Skeletal muscle cell (primary cell): ENCODE data around the gene ARHGAP29.
"Not testable (repeated sequence)": the region's sequence is repeated elsewhere in the genome, so short reads cannot be mapped to it uniquely, and the experiment has no call there.

Source experiments
- DNase-seq: peaks from one replicate; pipeline ENCODE4 v3.0.0-alpha.2; 2010; ENCODE audit warnings: low read depth
- H3K4me3 ChIP-seq: 2 replicates; pipeline ENCODE4 v1.5.1; 2011; ENCODE audit warnings: low read depth, mild to moderate bottlenecking, control low read depth, low read length, moderate library complexity

ARHGAP29 gene

GRCh38 chr1:94186946-94187345 is 50.4 kb downstream of the ARHGAP29 start:
- no peak overlapping the region for H3K4me3 ChIP-seq
- no peak for DNase-seq

GRCh38 chr1:94183197-94183815 is 54.1 kb downstream of the ARHGAP29 start:
- no peak overlapping the region for H3K4me3 ChIP-seq
- no peak for DNase-seq

GRCh38 chr1:94182191-94182590 is 55.2 kb downstream of the ARHGAP29 start:
- H3K4me3 ChIP-seq, result no peak overlapping the region
- DNase-seq, result no peak

GRCh38 chr1:94180650-94181049 is 56.7 kb downstream of the ARHGAP29 start:
- no peak overlapping the region for H3K4me3 ChIP-seq
- DNase-seq, result no peak

GRCh38 chr1:94178901-94179300 is 58.5 kb downstream of the ARHGAP29 start:
- DNase-seq, result no peak
- H3K4me3 ChIP-seq, result no peak overlapping the region

- no peak for DNase-seq
Measured at GRCh38 chr1:94169126-94169525, 68.3 kb downstream of the ARHGAP29 start.

GRCh38 chr1:94165843-94166242 is 71.5 kb downstream of the ARHGAP29 start:
- no peak overlapping the region for H3K4me3 ChIP-seq
- no peak for DNase-seq

More at GRCh38 chr1:94169126-94169525, 68.3 kb downstream of the ARHGAP29 start:
- H3K4me3 ChIP-seq, result no peak overlapping the region

- not testable (repeated sequence) for DNase-seq, H3K4me3 ChIP-seq
Measured at GRCh38 chr1:94164885-94165284, 72.5 kb downstream of the ARHGAP29 start.

- DNase-seq, H3K4me3 ChIP-seq: not testable (repeated sequence)
Measured at GRCh38 chr1:94164121-94164520, 73.3 kb downstream of the ARHGAP29 start.

GRCh38 chr1:94163249-94163648 is 74.1 kb downstream of the ARHGAP29 start:
- not testable (repeated sequence) for DNase-seq

GRCh38 chr1:94160811-94161210 is 76.6 kb downstream of the ARHGAP29 start:
- peak; percentile 54 for DNase-seq
- no peak overlapping the region for H3K4me3 ChIP-seq

More at GRCh38 chr1:94163249-94163648, 74.1 kb downstream of the ARHGAP29 start:
- H3K4me3 ChIP-seq, result not testable (repeated sequence)

- H3K4me3 ChIP-seq, result no peak overlapping the region
- no peak for DNase-seq
Measured at GRCh38 chr1:94156096-94156625, 81.2 kb downstream of the ARHGAP29 start.

- no peak overlapping the region for H3K4me3 ChIP-seq
- DNase-seq, result peak; percentile 28
Measured at GRCh38 chr1:94154989-94155388, 82.4 kb downstream of the ARHGAP29 start.

- DNase-seq, result no peak
- H3K4me3 ChIP-seq, result no peak overlapping the region
Measured at GRCh38 chr1:94153133-94153532, 84.3 kb downstream of the ARHGAP29 start.

GRCh38 chr1:94149166-94149565 is 88.2 kb downstream of the ARHGAP29 start:
- not testable (repeated sequence) for DNase-seq, H3K4me3 ChIP-seq

GRCh38 chr1:94146273-94146672 is 91.1 kb downstream of the ARHGAP29 start:
- no peak for DNase-seq

GRCh38 chr1:94144836-94145235 is 92.5 kb downstream of the ARHGAP29 start:
- no peak overlapping the region for H3K4me3 ChIP-seq
- no peak for DNase-seq

More at GRCh38 chr1:94146273-94146672, 91.1 kb downstream of the ARHGAP29 start:
- H3K4me3 ChIP-seq, result no peak overlapping the region

- no peak for DNase-seq
- H3K4me3 ChIP-seq, result no peak overlapping the region
Measured at GRCh38 chr1:94143809-94144176, 93.6 kb downstream of the ARHGAP29 start.

- DNase-seq, result no peak
- no peak overlapping the region for H3K4me3 ChIP-seq
Measured at GRCh38 chr1:94143173-94143808, 94.1 kb downstream of the ARHGAP29 start.

GRCh38 chr1:94142583-94142982 is 94.8 kb downstream of the ARHGAP29 start:
- no peak overlapping the region for H3K4me3 ChIP-seq
- no peak for DNase-seq

GRCh38 chr1:94142022-94142421 is 95.4 kb downstream of the ARHGAP29 start:
- DNase-seq, result peak; percentile 36
- no peak overlapping the region for H3K4me3 ChIP-seq
